Measurements from ENCODE around the gene KDR.

Gene KDR

GRCh38 chr4:55123791-55124190 is 1.6 kb downstream of the KDR start:
- no peak for DNase-seq (ENCODE audit: low read depth in 2 of 2)

GRCh38 chr4:55122235-55122634 is 3.2 kb downstream of the KDR start:
- DNase-seq (ENCODE audit: low read depth in 2 of 2), result no peak

GRCh38 chr4:55121246-55121645 is 4.1 kb downstream of the KDR start:
- no peak for DNase-seq (ENCODE audit: low read depth in 2 of 2)

GRCh38 chr4:55118397-55118796 is 7.0 kb downstream of the KDR start:
- DNase-seq (ENCODE audit: low read depth in 2 of 2), result no peak

- no peak for DNase-seq (ENCODE audit: low read depth in 2 of 2)
These were observed 7.9 kb downstream of the KDR start for GRCh38 chr4:55117511-55117910.

GRCh38 chr4:55116450-55116849 is 8.9 kb downstream of the KDR start:
- no peak for DNase-seq (ENCODE audit: low read depth in 2 of 2)

- no peak for DNase-seq (ENCODE audit: low read depth in 2 of 2)
These were observed 13.8 kb downstream of the KDR start for GRCh38 chr4:55111601-55112000.

- no peak for DNase-seq (ENCODE audit: low read depth in 2 of 2)
These were observed 15.3 kb downstream of the KDR start for GRCh38 chr4:55110131-55110530.

- no peak for DNase-seq (ENCODE audit: low read depth in 2 of 2)
These were observed 18.3 kb downstream of the KDR start for GRCh38 chr4:55107054-55107453.

- no peak for DNase-seq (ENCODE audit: low read depth in 2 of 2)
These were observed 22.2 kb downstream of the KDR start for GRCh38 chr4:55103224-55103623.

GRCh38 chr4:55099816-55100215 is 25.6 kb downstream of the KDR start:
- DNase-seq (ENCODE audit: low read depth in 2 of 2), result no peak

GRCh38 chr4:55098456-55099204 is 26.8 kb downstream of the KDR start:
- DNase-seq (ENCODE audit: low read depth in 2 of 2), result no peak

GRCh38 chr4:55096619-55097018 is 28.8 kb downstream of the KDR start:
- no peak for DNase-seq (ENCODE audit: low read depth in 2 of 2)

GRCh38 chr4:55096045-55096444 is 29.4 kb downstream of the KDR start:
- DNase-seq (ENCODE audit: low read depth in 2 of 2), result no peak

GRCh38 chr4:55092504-55092903 is 32.9 kb downstream of the KDR start:
- DNase-seq (ENCODE audit: low read depth in 2 of 2), result no peak

GRCh38 chr4:55089916-55090315 is 35.5 kb downstream of the KDR start:
- no peak for DNase-seq (ENCODE audit: low read depth in 2 of 2)

GRCh38 chr4:55087913-55088260 is 37.5 kb downstream of the KDR start:
- DNase-seq (ENCODE audit: low read depth in 2 of 2), result no peak

- DNase-seq (ENCODE audit: low read depth in 2 of 2), result no peak
These were observed 38.1 kb downstream of the KDR start for GRCh38 chr4:55087009-55087912.

- no peak for DNase-seq (ENCODE audit: low read depth in 2 of 2)
These were observed 38.8 kb downstream of the KDR start for GRCh38 chr4:55086578-55086977.

- no peak for DNase-seq (ENCODE audit: low read depth in 2 of 2)
These were observed 41.7 kb downstream of the KDR start for GRCh38 chr4:55083735-55084134.

GRCh38 chr4:55082756-55083155 is 42.6 kb downstream of the KDR start:
- DNase-seq (ENCODE audit: low read depth in 2 of 2), result no peak

GRCh38 chr4:55080174-55080865 is 45.1 kb downstream of the KDR start:
- peak; percentile 21 to 37 for DNase-seq (ENCODE audit: low read depth in 2 of 2)

Data from fibroblast of skin of left biceps (primary cell).